HEK293 (cell line): ENCODE data around the gene TBL1Y.

Source experiments
- CTCF ChIA-PET: fragments of 350-600 bp; formaldehyde crosslinking; extraction: SDS; loops from one replicate; lab custom pipeline; 2021; ENCODE audit warnings: antibody characterized with exemption; lab: Yijun Ruan, JAX
- POLR2A ChIA-PET: fragments of 300-600 bp; formaldehyde crosslinking; extraction: SDS; loops from one replicate; lab custom pipeline; 2020; ENCODE audit warnings: antibody characterized with exemption, inconsistent platforms; lab: Yijun Ruan, JAX
- H3K27ac ChIP-seq: fragments of 200-500 bp; sonication (Bioruptor generic); 2 replicates; pipeline ENCODE4 v1.5.1; 2014; ENCODE audit warnings: low read depth, low read length, control low read depth, inconsistent platforms; ENCODE audit errors: extremely low read depth
- H3K36me3 ChIP-seq, 2 experiments: fragments of 200-500 bp in 1 of 2; sonication (Bioruptor generic) in 1 of 2; 1 replicate in 1 of 2; 2 replicates in 1 of 2; pipeline ENCODE4 v1.5.1; 2014 to 2017; ENCODE audit warnings: inconsistent platforms in 2 of 2, low read length in 2 of 2; ENCODE audit not compliant: control insufficient read depth in 2 of 2, insufficient read depth in 1 of 2
- H3K4me1 ChIP-seq: fragments of 200-500 bp; sonication (Bioruptor generic); 2 replicates; pipeline ENCODE4 v1.5.1; 2014; ENCODE audit warnings: mild to moderate bottlenecking, low read length, inconsistent platforms; ENCODE audit not compliant: control insufficient read depth, insufficient read depth
- H3K4me3 ChIP-seq: 2 replicates; pipeline ENCODE4 v1.5.1; 2011; ENCODE audit warnings: low read depth, mild to moderate bottlenecking, control low read depth, low read length, moderate library complexity
- H3K9me3 ChIP-seq: fragments of 200-500 bp; sonication (Bioruptor generic); 2 replicates; pipeline ENCODE4 v1.5.1; 2014; ENCODE audit warnings: low read depth, low read length, inconsistent platforms; ENCODE audit not compliant: control insufficient read depth, insufficient read depth
- BCL11B ChIP-seq: fragments of 450-650 bp; formaldehyde crosslinking; IDR thresholded peaks from 2 replicates; pipeline ENCODE4 v1.5.1; 2016; ENCODE audit warnings: low read depth, missing biosample characterization, missing genetic modification characterization
- GFI1B ChIP-seq: fragments of 450-650 bp; formaldehyde crosslinking; IDR thresholded peaks from 2 replicates; pipeline ENCODE4 v1.5.1; 2016; ENCODE audit warnings: missing biosample characterization, missing genetic modification characterization
- GLIS1 ChIP-seq: fragments of 450-650 bp; formaldehyde crosslinking; IDR thresholded peaks from 2 replicates; pipeline ENCODE4 v1.5.1; 2016; ENCODE audit warnings: missing biosample characterization, missing genetic modification characterization
- IKZF3 ChIP-seq: fragments of 450-650 bp; IDR thresholded peaks from 2 replicates; pipeline ENCODE4 v1.5.0; 2018; ENCODE audit warnings: missing biosample characterization, mild to moderate bottlenecking, missing genetic modification characterization, moderate library complexity
- KLF1 ChIP-seq: fragments of 450-650 bp; formaldehyde crosslinking; IDR thresholded peaks from 2 replicates; pipeline ENCODE4 v1.5.1; 2016; ENCODE audit warnings: missing biosample characterization, missing genetic modification characterization
- MEIS1 ChIP-seq: sonication (generic); formaldehyde crosslinking; IDR thresholded peaks from 2 replicates; pipeline ENCODE4 v1.8.1; 2022; ENCODE audit warnings: missing genetic modification reagents, mild to moderate bottlenecking, borderline replicate concordance
- SCRT2 ChIP-seq: fragments of 450-650 bp; formaldehyde crosslinking; IDR thresholded peaks from 2 replicates; pipeline ENCODE4 v1.5.1; 2016; ENCODE audit warnings: missing biosample characterization, missing genetic modification characterization
- YY2 ChIP-seq: fragments of 450-650 bp; formaldehyde crosslinking; IDR thresholded peaks from 2 replicates; pipeline ENCODE4 v1.5.1; 2016; ENCODE audit warnings: missing biosample characterization, missing genetic modification characterization
- ZBTB20 ChIP-seq: fragments of 450-650 bp; formaldehyde crosslinking; IDR thresholded peaks from 2 replicates; pipeline ENCODE4 v1.5.1; 2016; ENCODE audit warnings: missing biosample characterization, missing genetic modification characterization
- ZFP41 ChIP-seq: fragments of 450-650 bp; formaldehyde crosslinking; IDR thresholded peaks from 2 replicates; pipeline ENCODE4 v1.5.1; 2016; ENCODE audit warnings: missing biosample characterization, missing genetic modification characterization, borderline replicate concordance
- ZNF138 ChIP-seq: fragments of 450-650 bp; formaldehyde crosslinking; IDR thresholded peaks from 2 replicates; pipeline ENCODE4 v1.5.1; 2016; ENCODE audit warnings: missing biosample characterization, missing genetic modification characterization, borderline replicate concordance
- ZNF157 ChIP-seq: fragments of 450-650 bp; formaldehyde crosslinking; IDR thresholded peaks from 2 replicates; pipeline ENCODE4 v1.5.1; 2016; ENCODE audit warnings: missing biosample characterization, missing genetic modification characterization
- ZNF169 ChIP-seq: fragments of 450-650 bp; formaldehyde crosslinking; IDR thresholded peaks from 2 replicates; pipeline ENCODE4 v1.5.1; 2016; ENCODE audit warnings: missing biosample characterization, missing genetic modification characterization
- ZNF248 ChIP-seq: fragments of 450-650 bp; formaldehyde crosslinking; IDR thresholded peaks from 2 replicates; pipeline ENCODE4 v1.5.1; 2017; ENCODE audit warnings: missing biosample characterization, missing genetic modification characterization
- ZNF311 ChIP-seq: fragments of 450-650 bp; formaldehyde crosslinking; IDR thresholded peaks from 2 replicates; pipeline ENCODE4 v1.5.1; 2017; ENCODE audit warnings: missing biosample characterization, missing genetic modification characterization, borderline replicate concordance
- ZNF416 ChIP-seq: fragments of 450-650 bp; formaldehyde crosslinking; IDR thresholded peaks from 2 replicates; pipeline ENCODE4 v1.5.1; 2016; ENCODE audit warnings: missing biosample characterization, missing genetic modification characterization
- ZNF571 ChIP-seq: fragments of 450-650 bp; formaldehyde crosslinking; IDR thresholded peaks from 2 replicates; pipeline ENCODE4 v1.5.0; 2017; ENCODE audit warnings: missing biosample characterization, missing genetic modification characterization
- ZNF600 ChIP-seq: fragments of 450-650 bp; formaldehyde crosslinking; IDR thresholded peaks from 2 replicates; pipeline ENCODE4 v1.5.1; 2016; ENCODE audit warnings: missing biosample characterization, missing genetic modification characterization
- ZNF624 ChIP-seq: fragments of 450-650 bp; formaldehyde crosslinking; IDR thresholded peaks from 2 replicates; pipeline ENCODE4 v1.5.1; 2017; ENCODE audit warnings: missing biosample characterization, missing genetic modification characterization
- ZNF626 ChIP-seq: fragments of 450-650 bp; sonication (Bioruptor Pico); formaldehyde crosslinking; IDR thresholded peaks from 2 replicates; pipeline ENCODE4 v1.5.1; 2018; ENCODE audit warnings: missing biosample characterization, missing genetic modification characterization, inconsistent platforms
- ZNF658 ChIP-seq: fragments of 450-650 bp; formaldehyde crosslinking; IDR thresholded peaks from 2 replicates; pipeline ENCODE4; 2016; ENCODE audit warnings: missing biosample characterization, missing genetic modification characterization
- ZNF76 ChIP-seq: fragments of 450-650 bp; formaldehyde crosslinking; IDR thresholded peaks from 2 replicates; pipeline ENCODE4; 2016; ENCODE audit warnings: low read depth, missing biosample characterization, missing genetic modification characterization, borderline replicate concordance
- ZNF791 ChIP-seq: fragments of 450-650 bp; formaldehyde crosslinking; IDR thresholded peaks from 2 replicates; pipeline ENCODE4 v1.5.1; 2016; ENCODE audit warnings: missing biosample characterization, missing genetic modification characterization
- ZNF843 ChIP-seq: fragments of 450-650 bp; formaldehyde crosslinking; IDR thresholded peaks from 2 replicates; pipeline ENCODE4 v1.5.1; 2016; ENCODE audit warnings: missing biosample characterization, missing genetic modification characterization
- ZXDB ChIP-seq: fragments of 450-650 bp; formaldehyde crosslinking; IDR thresholded peaks from 2 replicates; pipeline ENCODE4 v1.5.1; 2016; ENCODE audit warnings: missing biosample characterization, missing genetic modification characterization
- TF ChIP-seq, protein P1 (sequence below): fragments of 450-650 bp; IDR thresholded peaks from 2 replicates; pipeline ENCODE4 v1.5.1; 2018; ENCODE audit warnings: missing biosample characterization, missing genetic modification characterization
- TF ChIP-seq, protein P2 (sequence below): fragments of 450-650 bp; formaldehyde crosslinking; IDR thresholded peaks from 2 replicates; pipeline ENCODE4 v1.5.1; 2017; ENCODE audit warnings: missing biosample characterization, missing genetic modification characterization

The TBL1Y gene

GRCh38 chrY:6949947-6950346 lies 39.5 kb downstream of the TBL1Y start:
- ChIA-PET POLR2A (no interaction called here), CTCF (no interaction called here)
- Histone ChIP-seq H3K4me3 (no peak overlapping the region), H3K27ac (no peak overlapping the region), H3K36me3 (no peaks in the 10 kb centered on the region), H3K4me1 (no peaks in the 10 kb centered on the region), H3K9me3 (no peaks in the 10 kb centered on the region)
- TF ChIP-seq ZFP41 (tag by site-specific recombination) = no peak
- TF ChIP-seq GFI1B (tag by site-specific recombination) = no peak
- no peak for TF ChIP-seq KLF1 (tag by site-specific recombination)
- no peak for TF ChIP-seq IKZF3 (tag by site-specific recombination)
- TF ChIP-seq ZNF571 (tag by site-specific recombination) = no peak
- no peak for TF ChIP-seq ZNF843
- TF ChIP-seq ZNF624 (tag by site-specific recombination) = no peak

GRCh38 chrY:6964732-6965131 lies 54.2 kb downstream of the TBL1Y start:
- no peak for TF ChIP-seq ZNF169
- TF ChIP-seq ZNF600 = no peak
- TF ChIP-seq, protein P1, sequence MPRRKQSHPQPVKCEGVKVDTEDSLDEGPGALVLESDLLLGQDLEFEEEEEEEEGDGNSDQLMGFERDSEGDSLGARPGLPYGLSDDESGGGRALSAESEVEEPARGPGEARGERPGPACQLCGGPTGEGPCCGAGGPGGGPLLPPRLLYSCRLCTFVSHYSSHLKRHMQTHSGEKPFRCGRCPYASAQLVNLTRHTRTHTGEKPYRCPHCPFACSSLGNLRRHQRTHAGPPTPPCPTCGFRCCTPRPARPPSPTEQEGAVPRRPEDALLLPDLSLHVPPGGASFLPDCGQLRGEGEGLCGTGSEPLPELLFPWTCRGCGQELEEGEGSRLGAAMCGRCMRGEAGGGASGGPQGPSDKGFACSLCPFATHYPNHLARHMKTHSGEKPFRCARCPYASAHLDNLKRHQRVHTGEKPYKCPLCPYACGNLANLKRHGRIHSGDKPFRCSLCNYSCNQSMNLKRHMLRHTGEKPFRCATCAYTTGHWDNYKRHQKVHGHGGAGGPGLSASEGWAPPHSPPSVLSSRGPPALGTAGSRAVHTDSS (tag by site-specific recombination) = no peak
- TF ChIP-seq ZNF157 = no peak
- no peak for TF ChIP-seq ZNF626 (tag by site-specific recombination)
- TF ChIP-seq ZNF248 (tag by site-specific recombination) = no peak
- TF ChIP-seq ZNF658 (tag by site-specific recombination) = no peak
- TF ChIP-seq, protein P2, sequence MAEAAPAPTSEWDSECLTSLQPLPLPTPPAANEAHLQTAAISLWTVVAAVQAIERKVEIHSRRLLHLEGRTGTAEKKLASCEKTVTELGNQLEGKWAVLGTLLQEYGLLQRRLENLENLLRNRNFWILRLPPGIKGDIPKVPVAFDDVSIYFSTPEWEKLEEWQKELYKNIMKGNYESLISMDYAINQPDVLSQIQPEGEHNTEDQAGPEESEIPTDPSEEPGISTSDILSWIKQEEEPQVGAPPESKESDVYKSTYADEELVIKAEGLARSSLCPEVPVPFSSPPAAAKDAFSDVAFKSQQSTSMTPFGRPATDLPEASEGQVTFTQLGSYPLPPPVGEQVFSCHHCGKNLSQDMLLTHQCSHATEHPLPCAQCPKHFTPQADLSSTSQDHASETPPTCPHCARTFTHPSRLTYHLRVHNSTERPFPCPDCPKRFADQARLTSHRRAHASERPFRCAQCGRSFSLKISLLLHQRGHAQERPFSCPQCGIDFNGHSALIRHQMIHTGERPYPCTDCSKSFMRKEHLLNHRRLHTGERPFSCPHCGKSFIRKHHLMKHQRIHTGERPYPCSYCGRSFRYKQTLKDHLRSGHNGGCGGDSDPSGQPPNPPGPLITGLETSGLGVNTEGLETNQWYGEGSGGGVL = no peak
- TF ChIP-seq ZBTB20 (tag by site-specific recombination) = no peak
- no peak for TF ChIP-seq BCL11B
- no peak for TF ChIP-seq ZNF416 (tag by site-specific recombination)
- no peak for TF ChIP-seq ZNF76 (tag by site-specific recombination)
- no peak for TF ChIP-seq ZXDB (tag by site-specific recombination)
- CTCF ChIA-PET = no interaction called here
- Histone ChIP-seq H3K4me1 (no peaks in the 10 kb centered on the region), H3K9me3 (no peaks in the 10 kb centered on the region), H3K4me3 (no peak overlapping the region), H3K27ac (no peak overlapping the region), H3K36me3 (no peaks in the 10 kb centered on the region)
- POLR2A ChIA-PET = no interaction called here

DNA sequence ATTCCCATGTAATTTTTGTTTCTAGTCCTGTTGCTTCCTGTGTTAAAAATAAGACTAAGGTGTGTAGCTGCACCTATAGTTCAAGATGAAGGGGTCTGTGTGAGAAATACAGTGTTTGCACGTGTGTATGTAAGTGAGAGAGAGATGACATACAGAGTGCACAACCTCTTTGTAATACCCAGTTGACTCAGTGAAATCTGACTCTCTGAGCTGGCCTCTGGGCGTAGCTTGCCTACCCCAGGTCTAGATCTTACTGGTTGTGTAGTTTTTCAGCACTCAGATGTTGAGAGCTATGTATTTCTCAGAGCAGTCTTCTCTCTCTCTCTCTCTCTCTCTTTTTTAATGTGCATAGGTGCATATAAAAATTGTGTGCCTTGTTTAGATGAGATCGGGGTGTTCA lies 56.0 kb downstream of the TBL1Y start:
- no peaks in the 10 kb centered on the region for H3K9me3 ChIP-seq
- no peak overlapping the region for H3K4me3 ChIP-seq
- CTCF ChIA-PET = no interaction called here
- no peaks in the 10 kb centered on the region for H3K36me3 ChIP-seq
- no peaks in the 10 kb centered on the region for H3K4me1 ChIP-seq
- no peak for TF ChIP-seq ZNF791 (tag by site-specific recombination)
- TF ChIP-seq SCRT2 (tag by site-specific recombination) = no peak
- TF ChIP-seq YY2 (tag by site-specific recombination) = no peak
- no peak for TF ChIP-seq MEIS1
- TF ChIP-seq ZNF138 (tag by site-specific recombination) = no peak
- no peak for TF ChIP-seq ZNF311 (tag by site-specific recombination)
- TF ChIP-seq GLIS1 = no peak
- TF ChIP-seq, all 188 proteins: peak for 0
- POLR2A ChIA-PET = no interaction called here
- no peak overlapping the region for H3K27ac ChIP-seq
